HCT116 (cell line): Measurements from ENCODE around the gene ALK. TPM values are rescaled to one million over a fixed set of nuclear protein-coding genes. Genes with fewer than 3 reads are reported as not detected.

ENCODE experiments used
- ATAC-seq: fragments of 200-7000 bp; cut with Tn5 transposase; 2 replicates; pipeline ENCODE4 v1.9.1; 2020; ENCODE audit warnings: mild to moderate bottlenecking, moderate library complexity
- BruUV-seq: library from RNA; stranded (reverse); fragments of 400-500 nt; replicated peaks from 2 replicates; lab custom pipeline; 2021; lab: Mats Ljungman, UMichigan
- CTCF ChIA-PET: fragments of 300-600 bp; sonication (Branson Sonifier 250); formaldehyde crosslinking; loops from one replicate; lab custom pipeline; 2021; ENCODE audit warnings: antibody characterized with exemption; lab: Charles Lee
- POLR2A ChIA-PET: fragments of 300-600, 350-600 bp; sonication (Branson Sonifier 250); formaldehyde crosslinking; loops from one replicate; lab custom pipeline; 2021; ENCODE audit warnings: antibody characterized with exemption; lab: Charles Lee
- RAD21 ChIA-PET, 2 experiments: fragments of 300-600 bp; sonication (Branson Sonifier 250); formaldehyde crosslinking; loops; one replicate each; lab custom pipeline; 2023; ENCODE audit warnings: low total read pairs in 2 of 2; ENCODE audit not compliant: uncharacterized antibody in 2 of 2, unreplicated experiment in 2 of 2, low non-redundant PET in 1 of 2; lab: Charles Lee
- DNase-seq: peaks from one replicate; pipeline ENCODE4 v3.0.0-alpha.2; 2010; ENCODE audit warnings: low read depth, low spot score
- H2AFZ ChIP-seq: fragments of 200-600 bp; shearing (Covaris generic), sonication (generic); 2 replicates; pipeline ENCODE4 v1.6.1; 2017; ENCODE audit warnings: low read depth, mixed run types, mixed read lengths, antibody characterized with exemption, low read length; ENCODE audit not compliant: poor library complexity, severe bottlenecking
- H3K27ac ChIP-seq: 2 replicates; pipeline ENCODE4 v1.5.1; 2012; ENCODE audit warnings: low read depth, low read length
- H3K27me3 ChIP-seq: fragments of 200-600 bp; sonication (generic); 2 replicates; pipeline ENCODE4 v1.6.1; 2016; ENCODE audit warnings: mixed run types, low read length, mixed read lengths; ENCODE audit not compliant: insufficient read depth
- H3K36me3 ChIP-seq, 2 experiments: fragments of 200-500 bp in 1 of 2; fragments of 200-600 bp in 1 of 2; sonication (Bioruptor generic) in 1 of 2; sonication (generic) in 1 of 2; 2 replicates each; pipeline versions ENCODE4 v1.5.1 to v1.6.1; 2014 to 2016; ENCODE audit warnings: low read length in 2 of 2, inconsistent platforms in 1 of 2, mixed read lengths in 1 of 2, mixed run types in 1 of 2; ENCODE audit not compliant: insufficient read depth in 2 of 2, control insufficient read depth in 1 of 2
- H3K4me1 ChIP-seq, 2 experiments: fragments of 200-600 bp in 1 of 2; sonication (generic) in 1 of 2; 2 replicates each; pipeline versions ENCODE4 v1.5.1 to v1.6.1; 2012 to 2017; ENCODE audit warnings: low read length in 2 of 2, inconsistent platforms in 1 of 2, mild to moderate bottlenecking in 1 of 2, mixed read lengths in 1 of 2, mixed run types in 1 of 2, moderate library complexity in 1 of 2; ENCODE audit not compliant: insufficient read depth in 2 of 2, control insufficient read depth in 1 of 2
- H3K4me2 ChIP-seq: fragments of 200-600 bp; sonication (generic); 2 replicates; pipeline ENCODE4 v1.6.1; 2017; ENCODE audit warnings: mixed run types, low read length, mixed read lengths
- H3K4me3 ChIP-seq, 2 experiments: fragments of 200-600 bp in 1 of 2; sonication (generic) in 1 of 2; replicated peaks in 1 of 2; 2 replicates each; pipeline ENCODE4 v1.5.1; 2011 to 2016; ENCODE audit warnings: low read length in 2 of 2, control low read depth in 1 of 2, low read depth in 1 of 2, mild to moderate bottlenecking in 1 of 2, mixed read lengths in 1 of 2, mixed run types in 1 of 2
- H3K79me2 ChIP-seq: fragments of 200-600 bp; sonication (generic); 2 replicates; pipeline ENCODE4 v1.6.1; 2017; ENCODE audit warnings: mild to moderate bottlenecking, mixed run types, low read length, moderate library complexity, mixed read lengths; ENCODE audit not compliant: insufficient read depth
- H3K9ac ChIP-seq: fragments of 200-600 bp; sonication (generic); 2 replicates; pipeline ENCODE4 v1.6.1; 2016; ENCODE audit warnings: low read length, mixed read lengths
- H3K9me2 ChIP-seq: fragments of 200-600 bp; sonication (generic), shearing (Covaris generic); 2 replicates; pipeline ENCODE4 v1.6.1; 2017; ENCODE audit warnings: mixed run types, mild to moderate bottlenecking, moderate library complexity; ENCODE audit not compliant: insufficient read depth
- H3K9me3 ChIP-seq, 2 experiments: fragments of 200-500 bp in 1 of 2; fragments of 200-600 bp in 1 of 2; sonication (Bioruptor generic) in 1 of 2; sonication (generic) in 1 of 2; 2 replicates each; pipeline ENCODE4 v1.6.1; 2014 to 2017; ENCODE audit warnings: low read length in 2 of 2, mixed read lengths in 2 of 2, inconsistent platforms in 1 of 2, low read depth in 1 of 2, mild to moderate bottlenecking in 1 of 2, mixed run types in 1 of 2, moderate library complexity in 1 of 2; ENCODE audit not compliant: control insufficient read depth in 1 of 2, insufficient read depth in 1 of 2
- H4K20me1 ChIP-seq: fragments of 200-600 bp; sonication (generic), shearing (Covaris generic); 2 replicates; pipeline ENCODE4 v1.6.1; 2017; ENCODE audit warnings: mixed run types, mild to moderate bottlenecking, moderate library complexity; ENCODE audit not compliant: insufficient read depth
- CBX3 ChIP-seq: IDR thresholded peaks from 2 replicates; pipeline ENCODE4 v1.6.1; 2012; ENCODE audit warnings: low read depth
- EGR1 ChIP-seq: IDR thresholded peaks from 2 replicates; pipeline ENCODE4 v1.6.1; 2012; ENCODE audit warnings: low read depth
- MAX ChIP-seq: IDR thresholded peaks from 2 replicates; pipeline ENCODE4 v1.6.1; 2012
- POLR2AphosphoS5 ChIP-seq: IDR thresholded peaks from 2 replicates; pipeline ENCODE4 v1.6.1; 2011; ENCODE audit warnings: mild to moderate bottlenecking, low read depth, low read length, moderate library complexity
- REST ChIP-seq: IDR thresholded peaks from 2 replicates; pipeline ENCODE4 v1.6.1; 2012; ENCODE audit warnings: low read depth
- SIN3A ChIP-seq: IDR thresholded peaks from 2 replicates; pipeline ENCODE4 v1.6.1; 2012; ENCODE audit warnings: low read depth
- SP1 ChIP-seq: IDR thresholded peaks from 2 replicates; pipeline ENCODE4 v1.6.1; 2012; ENCODE audit warnings: low read depth
- TCF7L2 ChIP-seq: IDR thresholded peaks from 2 replicates; pipeline ENCODE4 v1.7.0; 2011; ENCODE audit warnings: borderline replicate concordance, inconsistent platforms; ENCODE audit not compliant: insufficient read depth, insufficient read length; ENCODE audit errors: extremely low read depth
- YY1 ChIP-seq: IDR thresholded peaks from 2 replicates; pipeline ENCODE4 v1.6.1; 2011; ENCODE audit warnings: low read length, low read depth, moderate library complexity, mild to moderate bottlenecking; ENCODE audit not compliant: insufficient replicate concordance; ENCODE audit errors: extremely low read depth
- intact Hi-C: fragments of 100-400 bp; cut with micrococcal nuclease; formaldehyde crosslinking; loops from 2 replicates; pipeline ENCODE4 v1.10.0; 2022
- total RNA-seq: library from RNA; stranded (reverse); gene quantifications from one replicate; pipeline ENCODE4 v1.2.1, GENCODE V29; 2021; ENCODE audit not compliant: unreplicated experiment
- TF ChIP-seq, protein P1 (sequence below): IDR thresholded peaks from 2 replicates; pipeline ENCODE4 v1.6.1; 2011; ENCODE audit warnings: mild to moderate bottlenecking, low read length, moderate library complexity; ENCODE audit not compliant: insufficient replicate concordance; ENCODE audit errors: extremely low read depth
- TF ChIP-seq, protein P2 (sequence below): IDR thresholded peaks from 2 replicates; pipeline ENCODE4 v1.6.1; 2012

The ALK gene
- total RNA-seq, 1 experiment from 2014 or later = not detected

GRCh38 chr2:29610569-29610968 is 310.8 kb downstream of the ALK start (continued):
- TF ChIP-seq REST (no peak), TCF7L2 (no peak), POLR2AphosphoS5 (no peak), CBX3 (no peak)
- TF ChIP-seq, protein P1, sequence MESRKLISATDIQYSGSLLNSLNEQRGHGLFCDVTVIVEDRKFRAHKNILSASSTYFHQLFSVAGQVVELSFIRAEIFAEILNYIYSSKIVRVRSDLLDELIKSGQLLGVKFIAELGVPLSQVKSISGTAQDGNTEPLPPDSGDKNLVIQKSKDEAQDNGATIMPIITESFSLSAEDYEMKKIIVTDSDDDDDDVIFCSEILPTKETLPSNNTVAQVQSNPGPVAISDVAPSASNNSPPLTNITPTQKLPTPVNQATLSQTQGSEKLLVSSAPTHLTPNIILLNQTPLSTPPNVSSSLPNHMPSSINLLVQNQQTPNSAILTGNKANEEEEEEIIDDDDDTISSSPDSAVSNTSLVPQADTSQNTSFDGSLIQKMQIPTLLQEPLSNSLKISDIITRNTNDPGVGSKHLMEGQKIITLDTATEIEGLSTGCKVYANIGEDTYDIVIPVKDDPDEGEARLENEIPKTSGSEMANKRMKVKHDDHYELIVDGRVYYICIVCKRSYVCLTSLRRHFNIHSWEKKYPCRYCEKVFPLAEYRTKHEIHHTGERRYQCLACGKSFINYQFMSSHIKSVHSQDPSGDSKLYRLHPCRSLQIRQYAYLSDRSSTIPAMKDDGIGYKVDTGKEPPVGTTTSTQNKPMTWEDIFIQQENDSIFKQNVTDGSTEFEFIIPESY = no peak
- TF ChIP-seq, all 23 proteins: peak for 0

DNA sequence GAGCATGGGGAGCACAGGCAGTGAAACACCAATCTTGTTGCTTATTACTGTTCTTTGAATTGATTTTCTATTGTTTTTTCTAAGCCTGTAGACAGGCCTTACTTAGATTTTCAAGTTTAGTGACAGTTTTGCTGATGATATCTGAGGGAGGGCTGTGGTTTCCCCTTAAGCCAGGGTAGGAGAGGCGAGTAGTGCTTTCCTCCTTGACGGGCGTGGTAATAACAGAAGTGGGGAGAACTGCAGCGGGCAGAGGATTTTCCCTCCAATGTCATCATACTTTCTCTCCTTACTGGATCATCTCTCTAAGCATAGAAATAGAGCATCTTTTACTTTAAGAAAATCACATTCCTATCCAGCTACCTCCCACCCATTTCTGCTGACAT is 314.4 kb downstream of the ALK start:
- Histone ChIP-seq H3K79me2 (no peaks in the 10 kb centered on the region), H3K4me3 (no peak overlapping the region), H3K27ac (no peak overlapping the region), H3K4me1 (no peaks in the 10 kb centered on the region), H3K9me2 (no peaks in the 10 kb centered on the region), H3K27me3 (peaks cover 20% of the 10 kb centered on the region; the same call in 1 of the 2 replicates), H3K4me2 (no peak overlapping the region), H3K9me3 (no peaks in the 10 kb centered on the region), H4K20me1 (no peaks in the 10 kb centered on the region), H3K9ac (no peak overlapping the region), H3K36me3 (no peaks in the 10 kb centered on the region), H2AFZ (no peak overlapping the region)
- no TSS peak for BruUV-seq
- ChIA-PET CTCF (no interaction called here), POLR2A (no interaction called here), RAD21 (no interaction called here)
- intact Hi-C loops = no loop called here
- ATAC-seq = no peak
- no peak for DNase-seq
- no peak for TF ChIP-seq EGR1
- TF ChIP-seq YY1 = no peak
- no peak for TF ChIP-seq TCF7L2
- TF ChIP-seq, protein P2, sequence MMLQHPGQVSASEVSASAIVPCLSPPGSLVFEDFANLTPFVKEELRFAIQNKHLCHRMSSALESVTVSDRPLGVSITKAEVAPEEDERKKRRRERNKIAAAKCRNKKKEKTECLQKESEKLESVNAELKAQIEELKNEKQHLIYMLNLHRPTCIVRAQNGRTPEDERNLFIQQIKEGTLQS = no peak
- no peak for TF ChIP-seq CBX3
- TF ChIP-seq MAX = no peak
- no peak for TF ChIP-seq SIN3A
- TF ChIP-seq SP1 = no peak
- TF ChIP-seq POLR2AphosphoS5 = no peak
